Prostate gland (tissue), 2 donors: ENCODE results near the gene SKAP1.
"Not testable (repeated sequence)": the region's sequence is repeated elsewhere in the genome, so short reads cannot be mapped to it uniquely, and the experiment has no call there.

ENCODE experiments used
- POLR2AphosphoS5 ChIP-seq: sonication (generic); formaldehyde crosslinking; IDR thresholded peaks from one replicate; pipeline ENCODE4 v1.6.1; 2017; ENCODE audit warnings: antibody characterized with exemption
- TF ChIP-seq, protein P1 (sequence below), 4 experiments: fragments of 200-600 bp in 2 of 4; fragments of 450-650 bp in 2 of 4; sonication (generic) in 2 of 4; IDR thresholded peaks; 1 replicate in 3 of 4; 2 replicates in 1 of 4; pipeline ENCODE4 v1.5.1; 2016 to 2019; ENCODE audit warnings: antibody characterized with exemption in 4 of 4, mild to moderate bottlenecking in 2 of 4, moderate library complexity in 2 of 4

DNA sequence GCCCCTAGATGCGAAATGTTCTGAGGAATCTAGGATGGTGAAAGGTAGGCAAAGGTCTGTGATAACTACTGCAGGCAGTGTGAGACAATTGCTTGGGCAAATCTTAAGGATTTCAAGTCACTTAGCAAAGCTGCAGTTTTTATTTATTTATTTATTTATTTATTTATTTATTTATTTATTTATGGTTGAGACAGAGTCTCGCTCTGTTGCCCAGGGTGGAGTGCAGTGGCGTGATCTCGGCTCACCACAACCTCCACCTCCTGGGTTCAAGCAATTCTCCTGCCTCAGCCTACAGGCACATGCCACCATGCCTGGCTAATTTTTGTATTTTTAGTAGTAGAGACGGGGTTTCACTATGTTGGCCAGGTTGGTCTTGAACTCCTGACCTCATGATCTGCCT is 243.7 kb downstream of the SKAP1 start:
- TF ChIP-seq, protein P1, sequence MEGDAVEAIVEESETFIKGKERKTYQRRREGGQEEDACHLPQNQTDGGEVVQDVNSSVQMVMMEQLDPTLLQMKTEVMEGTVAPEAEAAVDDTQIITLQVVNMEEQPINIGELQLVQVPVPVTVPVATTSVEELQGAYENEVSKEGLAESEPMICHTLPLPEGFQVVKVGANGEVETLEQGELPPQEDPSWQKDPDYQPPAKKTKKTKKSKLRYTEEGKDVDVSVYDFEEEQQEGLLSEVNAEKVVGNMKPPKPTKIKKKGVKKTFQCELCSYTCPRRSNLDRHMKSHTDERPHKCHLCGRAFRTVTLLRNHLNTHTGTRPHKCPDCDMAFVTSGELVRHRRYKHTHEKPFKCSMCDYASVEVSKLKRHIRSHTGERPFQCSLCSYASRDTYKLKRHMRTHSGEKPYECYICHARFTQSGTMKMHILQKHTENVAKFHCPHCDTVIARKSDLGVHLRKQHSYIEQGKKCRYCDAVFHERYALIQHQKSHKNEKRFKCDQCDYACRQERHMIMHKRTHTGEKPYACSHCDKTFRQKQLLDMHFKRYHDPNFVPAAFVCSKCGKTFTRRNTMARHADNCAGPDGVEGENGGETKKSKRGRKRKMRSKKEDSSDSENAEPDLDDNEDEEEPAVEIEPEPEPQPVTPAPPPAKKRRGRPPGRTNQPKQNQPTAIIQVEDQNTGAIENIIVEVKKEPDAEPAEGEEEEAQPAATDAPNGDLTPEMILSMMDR (IDR thresholded peaks at IDR 0.05): not testable (repeated sequence)
- not testable (repeated sequence) for TF ChIP-seq POLR2AphosphoS5
